ENCODE measurements around the gene ZP4.
A peak's percentile ranks its signal among the peaks of the same experiment; 100 is the strongest.

The ZP4 gene, protein sequence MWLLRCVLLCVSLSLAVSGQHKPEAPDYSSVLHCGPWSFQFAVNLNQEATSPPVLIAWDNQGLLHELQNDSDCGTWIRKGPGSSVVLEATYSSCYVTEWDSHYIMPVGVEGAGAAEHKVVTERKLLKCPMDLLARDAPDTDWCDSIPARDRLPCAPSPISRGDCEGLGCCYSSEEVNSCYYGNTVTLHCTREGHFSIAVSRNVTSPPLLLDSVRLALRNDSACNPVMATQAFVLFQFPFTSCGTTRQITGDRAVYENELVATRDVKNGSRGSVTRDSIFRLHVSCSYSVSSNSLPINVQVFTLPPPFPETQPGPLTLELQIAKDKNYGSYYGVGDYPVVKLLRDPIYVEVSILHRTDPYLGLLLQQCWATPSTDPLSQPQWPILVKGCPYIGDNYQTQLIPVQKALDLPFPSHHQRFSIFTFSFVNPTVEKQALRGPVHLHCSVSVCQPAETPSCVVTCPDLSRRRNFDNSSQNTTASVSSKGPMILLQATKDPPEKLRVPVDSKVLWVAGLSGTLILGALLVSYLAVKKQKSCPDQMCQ

DNA sequence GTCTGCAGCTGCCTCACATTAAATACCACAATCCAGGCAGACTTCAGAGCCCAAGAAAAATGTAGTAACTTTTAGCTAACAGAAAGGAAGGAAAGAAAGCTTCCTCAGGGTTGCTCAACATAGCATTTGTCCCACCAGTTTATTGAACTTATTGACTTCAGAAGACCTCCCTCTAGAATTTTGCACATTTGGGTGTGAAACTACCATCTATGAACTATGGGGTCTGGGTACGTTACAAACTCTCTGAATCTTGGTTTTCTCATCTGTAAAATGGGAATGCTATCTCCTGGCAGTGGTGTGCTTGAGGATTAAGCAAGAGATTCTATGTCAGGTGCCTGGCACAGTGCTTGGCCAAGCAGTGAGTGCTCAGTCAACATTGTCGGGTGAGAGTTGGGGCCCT, at the start of gene ZP4:
TSS of gene ZP4 (minus strand) at position 101 of the 400 bp plus-strand sequence. CDS start 287 bp downstream, outside the sequence.
- DNase-seq: no peak

DNA sequence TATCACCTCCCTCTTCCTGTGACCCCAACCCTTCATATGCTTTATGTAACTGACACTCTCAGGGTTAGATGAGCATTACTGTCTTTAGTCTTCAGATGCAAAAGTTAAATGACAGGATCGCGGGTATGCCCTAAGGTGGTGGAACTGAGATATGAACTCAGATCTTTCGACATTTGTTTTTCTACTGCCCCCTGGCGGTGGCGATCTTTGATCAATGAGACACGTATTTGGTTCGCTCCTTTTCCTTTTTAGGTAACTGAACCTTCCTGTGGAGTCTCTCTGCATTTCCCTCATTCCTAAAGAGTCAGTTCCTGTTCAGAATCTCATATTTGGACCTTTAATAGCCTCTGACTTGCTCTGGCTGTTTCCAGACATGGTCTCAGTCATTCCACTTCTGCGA, 47.8 kb upstream of the ZP4 start:
- no peak for DNase-seq

DNA sequence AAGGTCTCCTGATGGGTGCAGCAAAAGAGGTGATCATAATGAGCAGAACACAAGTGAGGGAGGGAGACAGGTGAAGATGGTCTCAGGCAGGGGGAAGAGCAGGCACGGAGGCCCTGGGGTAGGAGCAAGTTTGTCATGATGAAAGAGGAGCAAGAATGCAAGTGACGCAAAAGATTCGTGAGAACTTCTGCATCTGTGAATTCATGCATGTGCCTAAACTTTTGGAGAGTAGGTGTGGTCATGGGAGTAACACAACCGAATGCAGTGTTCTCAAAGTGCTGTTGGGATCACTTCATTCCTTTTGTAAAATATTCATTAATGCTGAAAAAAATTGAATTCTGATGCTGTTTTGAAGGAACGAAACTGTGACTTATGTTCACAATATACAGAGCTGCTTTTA, 47.3 kb upstream of the ZP4 start:
- DNase-seq: no peak

DNA sequence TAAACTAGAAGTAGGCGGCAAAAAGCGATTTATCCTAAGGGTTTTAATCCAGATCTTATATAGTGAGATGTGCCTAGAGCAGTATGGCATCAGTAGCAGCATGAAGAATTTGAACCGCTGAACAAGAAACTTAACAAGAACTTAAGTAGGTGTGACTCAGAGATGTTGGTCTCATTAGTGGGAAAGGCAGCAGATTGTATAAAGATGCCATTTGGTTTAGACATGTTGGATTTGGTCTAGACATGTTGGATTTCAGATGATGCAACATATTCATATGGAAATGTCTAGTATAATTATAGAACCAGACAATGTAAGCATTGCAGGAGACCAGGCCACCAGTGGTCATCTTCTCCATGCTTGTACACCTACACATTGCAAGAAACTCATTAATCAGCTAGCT, 42.1 kb upstream of the ZP4 start:
- DNase-seq: no peak

DNA sequence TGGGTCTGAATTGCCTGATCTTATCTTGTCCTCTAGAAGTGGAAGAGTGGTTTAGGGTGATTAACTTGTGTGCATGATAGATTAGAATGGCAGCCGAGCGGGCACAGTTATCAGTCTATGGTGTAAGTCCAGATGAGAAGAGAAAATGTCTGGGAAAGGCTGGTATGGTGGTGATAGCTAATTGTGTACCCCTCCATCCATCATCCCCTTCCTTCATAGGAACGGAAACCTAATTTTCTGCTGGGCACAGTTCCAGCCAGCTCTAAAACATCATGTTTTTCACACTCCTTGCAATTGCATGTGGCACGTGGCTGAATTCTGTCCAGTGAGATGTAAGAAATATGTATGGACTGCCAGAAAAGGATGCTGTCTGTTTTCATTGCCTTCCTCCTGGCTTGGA, 40.9 kb upstream of the ZP4 start:
- DNase-seq: no peak

DNA sequence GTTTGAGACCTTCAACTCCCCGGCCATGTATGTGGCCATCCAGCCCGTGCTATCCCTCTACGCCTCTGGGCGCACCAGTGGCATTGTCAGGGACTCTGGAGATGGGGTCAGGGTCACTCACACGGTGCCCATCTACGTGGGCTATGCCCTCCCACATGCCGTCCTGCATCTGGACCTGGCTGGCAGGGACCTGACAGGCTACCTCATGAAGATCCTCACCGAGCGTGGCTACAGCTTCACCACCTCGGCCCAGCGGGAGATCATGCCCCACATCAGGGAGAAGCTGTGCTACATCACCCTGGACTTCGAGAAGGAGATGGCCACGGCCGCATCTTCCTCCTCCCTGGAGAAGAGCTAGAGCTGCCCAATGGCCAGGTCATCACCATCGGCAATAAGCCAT, 36.5 kb upstream of the ZP4 start:
- DNase-seq: no peak

DNA sequence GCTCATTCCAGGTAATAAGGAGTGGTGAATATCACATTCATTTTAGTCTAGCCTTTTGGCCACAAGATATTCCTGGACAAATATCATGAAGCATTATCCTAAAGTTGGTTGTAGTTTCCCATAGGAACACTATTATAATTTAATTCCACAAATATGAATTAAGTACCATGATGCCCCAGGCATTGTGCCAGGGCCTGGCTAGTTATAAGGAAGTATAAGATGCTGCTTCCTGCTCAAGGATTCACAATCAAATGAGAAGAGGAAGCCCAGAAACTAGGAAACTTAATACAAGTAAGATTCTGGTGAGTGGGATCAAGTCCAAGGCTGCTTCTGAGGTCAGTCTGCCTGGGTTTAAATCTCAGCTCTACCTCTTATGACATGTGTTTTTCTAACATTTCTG, 30.6 kb upstream of the ZP4 start:
- DNase-seq: no peak

DNA sequence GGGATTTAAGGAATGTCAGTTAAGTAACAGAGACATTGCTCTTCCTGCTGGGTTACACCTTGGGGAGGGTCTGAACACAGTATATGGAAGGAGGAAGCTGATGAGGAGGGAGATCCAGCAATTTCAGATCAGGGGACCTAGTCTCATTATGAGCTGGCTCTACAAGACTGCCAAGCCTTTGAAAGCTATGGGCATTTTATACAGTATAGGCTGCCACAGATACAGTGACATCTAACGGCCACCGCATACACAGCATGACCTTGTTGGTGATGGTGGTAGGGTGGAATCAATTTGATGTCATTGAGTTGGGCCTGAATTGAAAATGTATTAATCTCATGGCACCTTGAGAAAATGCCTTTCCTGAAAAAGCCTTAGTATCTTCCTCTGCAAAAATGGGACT, 22.6 kb upstream of the ZP4 start:
- no peak for DNase-seq

DNA sequence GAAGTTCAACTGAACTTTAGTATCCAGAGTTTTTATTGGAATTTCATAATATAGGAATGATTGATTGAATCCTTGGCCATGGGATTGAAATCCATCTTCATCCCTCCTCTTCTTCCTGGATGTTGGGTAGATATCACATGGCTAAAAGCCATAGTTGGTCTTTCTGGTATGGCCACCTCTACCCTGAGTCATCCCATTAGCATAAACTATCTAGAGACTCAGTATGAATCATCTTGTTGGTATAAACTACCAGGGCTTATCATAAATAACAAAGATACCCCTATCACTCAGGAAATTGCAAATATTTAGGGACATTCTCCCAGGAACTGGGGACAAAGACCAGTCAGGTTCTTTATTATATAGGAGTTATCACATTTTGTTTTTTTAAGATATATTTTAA, 21.2 kb upstream of the ZP4 start:
- DNase-seq: no peak

DNA sequence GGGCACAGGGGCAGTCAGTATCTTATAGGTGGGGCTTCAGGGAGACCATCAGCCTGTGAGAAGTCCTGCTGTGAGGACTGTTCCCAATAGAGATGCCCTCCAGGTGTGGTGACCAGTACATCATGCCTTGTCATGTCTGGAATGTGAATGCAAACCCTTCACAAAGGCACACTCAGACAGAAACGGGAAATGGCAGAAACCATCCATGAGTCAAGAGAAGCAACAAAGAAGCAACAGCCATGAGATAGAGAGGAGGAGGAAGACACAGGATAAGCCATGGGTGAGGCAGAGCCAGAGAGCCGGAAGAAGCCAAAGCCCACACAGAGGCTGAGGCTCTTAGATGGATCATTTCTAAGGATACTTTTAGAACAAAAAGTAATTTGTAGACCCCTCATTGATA, 20.1 kb upstream of the ZP4 start:
- no peak for DNase-seq

DNA sequence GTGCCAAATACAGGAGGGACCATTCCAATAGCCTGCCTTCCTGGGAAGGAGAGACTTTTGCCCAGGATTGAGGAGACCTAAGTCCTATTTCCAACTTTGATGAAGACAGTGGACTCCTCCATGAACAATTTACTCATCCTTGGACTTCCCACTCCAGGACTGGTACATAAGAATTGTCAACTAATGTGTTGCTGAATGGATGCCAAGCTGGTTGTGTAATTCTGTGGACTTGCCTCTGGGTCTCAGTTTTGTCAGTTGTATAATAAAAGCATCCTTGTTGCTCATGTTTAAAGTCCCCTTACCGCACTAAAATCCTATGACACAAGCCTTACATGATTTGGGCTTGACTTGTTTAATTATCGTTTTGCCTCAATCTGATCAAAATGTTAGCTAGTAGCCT, 13.2 kb upstream of the ZP4 start:
- no peak for DNase-seq

DNA sequence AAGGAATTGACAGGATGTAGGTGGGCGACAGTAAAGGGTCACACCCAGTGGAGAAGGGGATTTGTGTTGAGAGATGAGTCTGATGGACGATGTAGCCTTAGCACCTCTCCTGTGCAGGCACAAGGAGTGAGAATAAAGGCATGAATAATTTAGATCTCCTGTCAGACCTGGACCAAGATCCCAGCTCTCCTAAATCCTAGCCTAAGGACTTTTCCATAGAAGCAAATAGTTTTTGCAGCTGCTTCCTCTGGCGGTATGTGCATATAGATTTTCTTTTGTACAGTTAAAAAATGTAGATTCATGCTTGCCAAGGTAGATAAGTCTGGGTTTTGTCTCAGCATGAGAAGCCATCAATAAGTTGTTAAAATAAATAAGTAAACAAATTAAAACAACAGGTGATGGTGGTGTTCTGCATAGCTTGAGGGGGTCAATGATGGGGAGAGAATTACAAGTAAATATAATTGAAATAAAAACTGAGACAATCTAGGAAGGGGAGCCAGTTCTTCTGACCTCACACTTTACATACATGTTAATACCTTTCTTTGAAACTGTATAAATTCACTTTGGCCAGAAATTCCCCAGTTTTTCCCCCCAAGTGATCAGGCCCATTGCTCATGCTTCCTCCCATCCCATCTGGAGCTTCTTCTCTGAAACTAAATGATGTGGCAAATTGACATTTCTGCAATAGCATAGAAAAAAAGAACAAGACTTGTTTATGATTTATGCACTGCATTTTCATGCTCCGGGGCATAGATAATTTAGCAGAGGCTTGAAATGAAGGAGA, 12.4 kb upstream of the ZP4 start:
- DNase-seq: no peak

DNA sequence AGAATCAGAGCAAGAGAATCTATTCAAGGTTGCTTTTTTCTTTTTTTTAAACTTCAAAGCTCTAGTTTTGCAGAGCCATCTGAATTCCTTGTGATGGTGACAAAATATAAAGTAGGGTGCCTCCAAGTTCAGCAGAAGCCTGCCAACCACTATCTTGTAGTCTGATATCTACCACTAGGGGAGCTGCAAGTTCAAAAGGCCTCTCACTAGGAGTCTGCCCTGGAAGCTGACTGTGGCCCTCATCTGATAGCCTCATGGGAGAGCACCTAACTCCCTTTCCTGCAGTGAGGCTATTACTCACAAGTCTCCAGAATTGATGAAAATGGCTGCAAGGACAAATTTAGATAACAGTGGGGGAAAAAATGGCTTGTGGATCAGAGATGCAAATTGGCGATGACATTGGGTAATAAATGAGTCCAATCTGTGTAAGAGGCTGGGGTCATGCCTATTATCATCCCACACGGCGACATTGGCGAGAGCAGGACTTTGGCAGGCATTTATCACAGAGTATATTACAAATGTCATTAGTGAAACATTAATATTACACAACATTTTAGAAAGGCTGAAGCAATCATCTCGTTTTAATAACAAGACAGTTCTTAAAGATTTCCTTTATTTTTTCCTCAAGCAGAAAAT, 10.7 kb upstream of the ZP4 start:
- DNase-seq: no peak

DNA sequence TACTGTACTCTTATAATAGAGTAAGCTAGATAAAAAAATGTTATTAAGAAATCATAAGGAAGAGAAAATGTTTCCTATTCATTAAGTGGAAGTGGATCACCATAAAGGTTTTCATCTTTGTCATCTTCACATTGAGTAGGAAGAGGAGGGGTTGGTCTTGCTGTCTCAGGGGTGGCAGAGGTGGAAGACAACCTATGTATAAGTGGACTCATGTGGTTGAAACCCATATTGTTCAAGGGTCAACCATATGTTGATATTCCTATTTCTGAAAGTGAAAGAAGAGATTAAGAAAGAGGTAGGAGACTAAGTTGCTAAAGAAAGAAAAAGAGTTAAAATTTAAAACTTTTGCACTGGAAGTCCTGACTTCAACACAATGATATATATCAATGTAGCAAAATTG, 4.9 kb upstream of the ZP4 start:
- DNase-seq: no peak

DNA sequence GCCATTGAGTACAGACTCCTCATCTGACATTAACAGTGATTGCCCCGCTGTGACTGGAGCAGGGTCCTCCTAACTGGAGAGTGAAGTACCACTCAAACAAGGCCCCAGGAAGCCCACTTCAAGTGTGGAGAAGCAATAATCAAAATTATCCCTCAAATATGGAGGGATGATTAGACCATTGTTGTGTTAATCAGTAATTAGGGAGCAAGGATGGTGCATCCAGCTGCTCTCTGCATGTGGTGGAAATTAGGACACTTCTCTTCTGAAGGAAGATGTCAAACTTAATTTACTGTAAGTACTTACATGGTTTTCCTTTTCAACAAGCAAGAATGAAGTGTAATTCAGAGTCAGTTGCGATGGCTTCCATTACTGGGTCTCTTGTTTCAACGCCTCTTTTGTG, 3.4 kb upstream of the ZP4 start:
- peak; percentile 17 for DNase-seq

DNA sequence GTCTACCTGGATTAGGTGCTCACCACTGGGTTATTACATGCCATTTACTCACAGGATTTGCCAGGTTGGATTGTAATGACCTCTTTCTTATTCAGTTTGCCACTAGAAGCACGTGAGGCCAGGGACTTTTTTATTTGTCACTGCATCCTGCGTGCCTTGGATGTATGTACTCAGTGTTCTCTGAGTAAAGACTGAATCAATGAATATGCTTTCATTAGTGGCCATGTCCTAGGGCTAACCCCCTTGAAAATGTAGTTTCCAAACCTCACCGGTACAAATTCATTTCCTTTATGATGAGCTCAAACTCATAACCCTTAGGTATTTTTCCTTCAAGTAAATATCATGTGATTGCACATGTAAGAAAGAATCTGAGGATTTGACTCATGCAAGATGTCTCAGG, 1.3 kb upstream of the ZP4 start:
- no peak for DNase-seq

DNA sequence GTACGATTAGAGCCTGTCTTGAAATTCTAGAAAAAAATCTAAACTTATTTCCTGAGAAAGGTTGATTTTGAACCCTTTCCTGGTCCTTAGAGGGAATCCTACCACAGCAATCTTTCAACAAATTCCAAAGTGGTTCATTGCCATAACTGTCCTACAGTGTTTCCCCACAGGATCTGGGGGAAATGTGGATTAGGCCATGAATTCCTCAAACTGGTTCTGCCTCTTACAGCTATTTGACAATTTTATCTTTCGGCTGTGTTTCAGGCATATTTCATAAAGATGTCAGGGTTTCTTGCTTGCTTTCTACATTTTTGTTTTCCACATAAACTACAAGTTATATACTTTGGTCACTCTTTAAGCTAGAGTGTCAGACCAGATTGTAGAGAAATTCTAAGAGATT, 544 bp upstream of the ZP4 start:
- no peak for DNase-seq

DNA sequence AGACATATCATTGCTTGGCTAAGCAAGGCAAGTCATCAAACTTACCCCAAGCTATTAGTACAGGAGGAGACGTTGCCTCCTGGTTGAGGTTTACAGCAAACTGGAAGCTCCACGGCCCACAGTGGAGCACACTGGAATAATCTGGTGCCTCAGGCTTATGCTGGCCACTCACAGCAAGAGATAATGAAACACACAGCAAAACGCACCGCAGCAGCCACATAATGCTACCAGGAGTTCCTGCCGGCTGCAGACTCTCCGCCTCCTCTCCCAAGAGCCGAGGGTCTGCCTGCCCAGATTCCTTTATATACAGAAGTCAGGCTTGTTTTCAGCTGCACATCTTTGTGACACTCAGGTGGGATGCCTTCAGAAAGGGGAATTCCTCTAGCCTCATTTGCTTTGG, 306 bp downstream of the ZP4 start:
- no peak for DNase-seq

DNA sequence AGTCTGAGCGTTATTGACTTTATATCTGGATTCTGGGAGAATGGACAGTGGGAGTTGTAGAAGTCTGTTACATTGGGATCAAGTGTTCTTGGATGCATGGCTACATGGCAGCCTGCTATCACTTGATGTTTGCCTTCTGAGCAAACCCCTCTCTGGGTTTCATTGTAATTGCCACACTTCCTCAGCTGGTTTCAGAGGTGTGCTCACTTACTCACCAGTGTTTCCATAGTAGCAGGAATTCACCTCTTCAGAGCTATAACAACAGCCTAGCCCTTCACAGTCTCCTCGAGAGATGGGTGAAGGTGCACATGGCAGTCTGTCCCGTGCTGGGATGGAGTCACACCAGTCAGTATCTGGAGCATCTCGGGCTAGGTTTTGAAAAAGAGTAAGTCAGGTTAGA, 2.6 kb downstream of the ZP4 start:
- no peak for DNase-seq

DNA sequence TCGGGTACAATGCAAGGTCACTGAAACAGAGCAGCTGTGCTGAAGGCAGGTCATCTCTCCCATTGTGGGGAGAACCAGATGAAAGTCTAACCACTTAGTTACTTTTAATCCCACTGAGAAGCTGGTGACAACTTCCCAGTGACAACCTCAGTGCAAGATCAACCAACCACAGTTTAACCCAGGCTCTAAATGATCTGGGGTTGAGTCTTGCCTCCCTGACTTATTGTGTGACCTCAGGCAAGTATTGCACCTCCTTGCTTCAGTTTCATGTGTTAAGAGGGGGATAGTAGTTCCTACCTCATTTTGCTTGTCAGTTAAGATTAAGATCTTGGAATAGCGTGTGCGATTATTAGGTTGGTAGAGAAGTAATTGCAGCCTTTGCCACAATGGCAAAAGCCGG, 3.2 kb downstream of the ZP4 start:
- DNase-seq: no peak

DNA sequence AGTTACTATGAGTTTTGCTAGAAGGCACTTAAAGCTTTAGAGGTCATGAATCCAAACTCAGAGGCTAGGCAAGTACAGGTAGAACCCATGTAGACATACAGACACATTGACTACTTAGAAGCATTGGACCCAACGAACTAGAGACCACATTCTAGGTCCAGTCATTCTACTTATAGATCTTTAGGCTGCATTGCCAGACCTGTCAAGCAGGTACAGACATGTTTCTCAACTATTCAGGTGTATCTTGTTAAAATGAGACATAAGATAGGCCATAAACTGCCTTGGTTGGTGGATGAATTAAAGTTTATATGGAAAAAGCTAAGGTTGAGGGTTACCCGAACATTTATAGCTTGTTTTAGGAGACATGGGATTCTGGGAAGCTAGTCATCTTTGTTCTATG, 6.5 kb downstream of the ZP4 start:
- no peak for DNase-seq

DNA sequence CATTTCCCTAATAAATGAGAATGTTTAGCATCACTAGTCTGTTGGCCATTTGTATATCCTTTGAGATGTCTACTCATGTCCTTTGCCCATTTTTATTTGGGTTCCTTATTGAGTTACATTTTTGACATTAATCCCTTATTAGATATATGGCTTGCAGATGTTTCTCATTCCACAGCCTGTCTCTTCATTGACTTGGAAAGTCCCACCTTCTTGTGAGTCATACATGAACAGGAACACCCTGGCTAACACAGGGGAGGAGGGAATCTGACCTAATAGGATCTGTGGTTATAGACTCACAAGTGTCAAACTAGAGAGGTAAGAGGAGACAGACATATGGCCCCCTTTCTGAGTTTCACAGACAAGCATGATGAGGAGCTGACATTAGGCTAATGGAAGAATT, 11.5 kb downstream of the ZP4 start:
- DNase-seq: no peak

DNA sequence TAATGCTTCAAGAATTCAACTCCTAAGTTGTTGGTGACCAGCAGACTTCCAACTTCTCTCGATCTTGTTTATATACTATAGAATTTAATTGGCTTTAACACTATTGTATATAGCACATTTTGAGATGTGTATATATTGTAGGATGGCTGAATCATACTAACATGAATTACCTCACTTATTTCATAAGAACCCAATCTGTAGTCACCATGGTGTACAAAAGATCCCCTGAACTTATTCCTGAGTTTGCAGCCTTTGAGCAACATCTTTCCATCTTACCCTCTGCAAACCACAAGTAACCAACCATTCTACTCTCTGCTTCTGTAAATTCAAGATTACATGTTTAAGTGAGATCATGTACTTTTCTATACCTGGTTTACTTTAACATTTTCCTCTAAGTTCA, 12.3 kb downstream of the ZP4 start:
- DNase-seq: no peak

DNA sequence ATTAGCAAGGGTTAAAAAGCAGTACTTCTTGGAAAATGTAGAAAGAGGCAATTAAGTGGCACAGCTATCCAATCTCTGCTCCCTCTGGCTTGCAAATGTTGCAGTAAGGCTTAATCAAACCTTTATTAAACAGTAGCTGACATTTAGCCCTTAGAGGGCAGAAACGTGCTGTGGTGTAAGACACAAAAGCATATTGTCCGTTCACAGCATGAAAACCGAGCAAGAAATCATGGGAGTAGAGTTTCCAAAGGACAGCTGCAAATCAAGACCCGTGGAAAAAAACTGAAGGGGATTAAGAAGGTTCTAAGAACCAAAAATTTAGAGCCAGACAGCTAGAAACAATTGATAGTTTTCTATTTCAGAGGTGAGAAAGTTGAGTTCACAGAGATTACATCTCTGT, 13.1 kb downstream of the ZP4 start:
- peak; percentile 2 for DNase-seq

Measured in NCI-H1092 treated with DMSO at 0.1 percent for 48 hours (cell line).